Urothelium cell line (cell line): Measurements from ENCODE around the gene FSTL4.
A peak's percentile ranks its signal among the peaks of the same experiment; 100 is the strongest.
"Not testable (repeated sequence)": the region's sequence is repeated elsewhere in the genome, so short reads cannot be mapped to it uniquely, and the experiment has no call there.

Experiments
- DNase-seq: peaks from one replicate; pipeline ENCODE4 v3.0.0; 2011; ENCODE audit warnings: low spot score, mixed read lengths
- FAIRE-seq: peaks from 2 replicates; lab custom pipeline; 2011; peaks lifted over from hg19 to GRCh38; lab: Jason Lieb, UNC

Gene FSTL4

DNA sequence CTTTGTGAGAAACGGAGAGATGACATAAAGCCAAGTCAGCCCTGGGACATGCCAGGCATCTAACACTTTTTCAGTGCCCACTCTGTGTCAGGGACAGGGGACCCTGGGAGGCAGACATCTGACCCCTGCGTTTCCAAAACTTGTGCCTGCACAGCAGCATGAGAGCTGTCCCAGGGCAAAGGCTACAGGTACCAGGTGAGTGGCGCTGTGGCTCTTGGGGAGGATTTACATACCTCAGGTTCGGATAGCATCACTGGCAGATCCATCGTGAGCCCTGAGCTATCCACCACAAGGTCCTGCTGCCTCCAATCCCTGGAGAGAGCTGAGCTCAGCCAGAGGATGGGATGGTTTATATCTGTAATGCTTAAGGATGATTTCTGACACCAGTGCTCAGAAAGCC lies 52.4 kb downstream of the FSTL4 start:
- DNase-seq, result no peak

DNA sequence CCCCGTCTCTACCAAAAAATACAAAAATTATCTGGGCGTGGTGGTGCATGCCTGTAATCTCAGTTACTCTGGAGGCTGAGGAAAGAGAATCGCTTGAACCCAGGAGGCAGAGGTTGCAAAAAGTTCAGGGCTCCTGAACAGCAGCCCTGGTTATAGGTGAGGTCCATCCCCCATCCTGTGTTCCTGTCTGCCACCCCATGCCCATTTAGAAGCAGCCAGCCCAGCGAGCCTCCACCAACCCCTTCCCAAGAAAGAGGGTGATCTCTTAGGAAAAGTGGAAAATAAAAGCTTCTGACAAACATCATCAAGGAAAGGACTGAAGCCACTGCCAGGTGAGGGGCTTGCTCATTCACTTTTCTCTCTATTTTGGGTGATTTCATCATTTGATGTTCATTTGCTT lies 55.8 kb downstream of the FSTL4 start:
- no peak for FAIRE-seq

More for the DNA sequence above, 52.4 kb downstream of the FSTL4 start:
- FAIRE-seq, result no peak

DNA sequence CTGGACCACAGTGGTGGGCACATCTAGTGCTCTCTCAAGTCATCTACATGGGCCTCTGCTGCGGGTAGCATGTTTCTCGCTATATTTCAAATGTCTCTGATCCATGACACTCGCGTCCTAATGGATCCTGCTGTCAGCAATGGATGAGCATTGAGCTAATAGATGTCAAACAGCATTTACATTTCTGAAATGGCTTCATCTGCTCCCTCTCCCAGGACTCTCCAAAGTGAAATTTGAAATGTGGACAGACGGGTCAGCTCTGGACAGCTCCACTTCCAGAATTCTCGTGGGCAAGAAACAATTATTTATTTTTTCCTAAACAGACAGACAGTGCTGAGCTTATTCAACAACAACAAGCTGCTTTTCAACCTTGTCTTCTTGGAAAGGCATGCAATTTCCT lies 58.1 kb downstream of the FSTL4 start:
- FAIRE-seq (no peak), DNase-seq (no peak)

More for the DNA sequence above, 55.8 kb downstream of the FSTL4 start:
- DNase-seq, result no peak

DNA sequence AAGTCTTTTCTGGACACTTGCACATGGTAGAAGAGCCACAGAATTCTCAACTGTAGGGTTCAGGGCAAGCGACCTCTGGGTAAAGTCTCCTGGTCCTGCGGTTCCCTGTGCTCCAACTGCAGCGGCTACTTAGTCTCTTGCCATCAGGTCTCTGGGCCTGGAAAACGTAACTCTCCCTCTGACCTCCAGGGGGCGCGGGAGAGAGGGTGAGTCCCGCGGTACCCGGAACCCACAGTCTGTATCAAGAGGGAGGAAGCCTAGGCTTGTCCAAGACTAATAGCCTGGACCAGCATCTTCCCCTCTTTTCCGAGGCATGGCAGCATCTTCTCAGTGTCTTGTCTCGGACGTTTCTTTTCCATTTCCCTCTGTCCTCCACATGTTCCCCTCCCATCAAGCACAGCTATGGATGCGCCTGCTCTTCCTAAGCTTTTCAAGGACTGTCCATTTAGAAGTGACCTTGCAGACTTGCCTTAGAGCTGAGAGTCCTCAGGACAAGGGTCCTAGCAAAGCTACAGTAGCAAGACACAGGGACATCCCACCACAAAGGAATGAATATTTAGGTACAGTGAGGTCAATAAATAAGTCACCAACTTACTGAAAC lies 59.3 kb downstream of the FSTL4 start:
- no peak for FAIRE-seq
- peak; percentile 70 for DNase-seq

DNA sequence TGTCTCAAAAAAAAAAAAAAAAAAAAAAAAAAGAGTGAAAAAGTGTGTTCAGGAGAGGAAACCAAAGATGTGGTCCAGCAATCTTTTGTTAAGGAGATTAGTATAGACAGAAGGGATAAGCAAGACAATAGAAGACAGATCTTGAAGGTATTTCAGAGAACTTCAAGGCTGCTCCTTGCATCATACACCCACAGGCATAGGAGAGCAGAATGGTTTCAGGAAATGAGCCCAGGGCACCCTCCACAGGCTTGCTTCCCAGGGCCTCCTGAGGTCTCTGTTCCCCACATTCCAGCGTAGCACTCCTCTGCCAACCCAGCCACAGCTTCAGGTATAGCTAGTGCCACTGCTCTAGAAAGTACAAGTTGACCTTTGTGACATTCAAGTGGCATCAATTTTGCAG lies 65.8 kb downstream of the FSTL4 start:
- FAIRE-seq (peak; percentile 52), DNase-seq (no peak)

DNA sequence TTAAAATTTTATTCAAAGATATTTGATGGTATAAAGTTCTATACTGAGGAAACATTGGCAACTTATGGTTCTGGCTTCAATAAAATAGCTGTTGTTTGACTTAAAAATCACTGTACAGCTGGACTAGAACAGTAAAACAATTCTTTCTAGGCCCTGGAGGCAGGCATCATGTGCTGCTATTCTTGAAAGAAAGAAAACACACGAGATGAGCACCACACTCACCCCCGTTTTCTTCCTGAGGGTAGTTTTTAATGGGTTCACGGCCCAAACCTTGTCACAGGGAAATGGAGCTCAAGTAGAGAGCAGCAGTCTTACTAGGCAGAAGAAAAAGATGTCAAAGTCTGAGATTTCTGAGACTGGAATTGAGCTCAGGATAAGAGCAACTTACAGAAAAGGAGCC lies 68.0 kb downstream of the FSTL4 start:
- FAIRE-seq (no peak), DNase-seq (no peak)

DNA sequence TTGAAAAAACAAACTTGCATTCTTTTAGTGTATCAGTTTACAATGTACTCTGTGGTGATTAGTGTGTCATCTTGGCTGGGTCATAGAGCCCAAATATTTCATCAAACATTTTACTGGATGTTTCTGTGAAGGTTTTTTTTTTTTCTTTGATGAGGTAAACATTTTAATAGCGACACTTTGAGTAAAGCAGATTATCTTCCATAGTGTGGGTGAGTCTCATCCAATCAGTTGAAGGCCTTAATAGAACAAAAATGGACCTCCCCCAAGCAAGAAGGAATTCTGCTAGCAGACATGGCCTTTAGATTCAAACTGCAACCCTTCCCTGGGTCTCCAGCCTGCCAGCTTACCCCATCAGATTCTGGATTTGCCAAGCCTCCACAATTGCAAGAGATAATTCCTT lies 72.5 kb downstream of the FSTL4 start:
- FAIRE-seq (no peak), DNase-seq (no peak)

DNA sequence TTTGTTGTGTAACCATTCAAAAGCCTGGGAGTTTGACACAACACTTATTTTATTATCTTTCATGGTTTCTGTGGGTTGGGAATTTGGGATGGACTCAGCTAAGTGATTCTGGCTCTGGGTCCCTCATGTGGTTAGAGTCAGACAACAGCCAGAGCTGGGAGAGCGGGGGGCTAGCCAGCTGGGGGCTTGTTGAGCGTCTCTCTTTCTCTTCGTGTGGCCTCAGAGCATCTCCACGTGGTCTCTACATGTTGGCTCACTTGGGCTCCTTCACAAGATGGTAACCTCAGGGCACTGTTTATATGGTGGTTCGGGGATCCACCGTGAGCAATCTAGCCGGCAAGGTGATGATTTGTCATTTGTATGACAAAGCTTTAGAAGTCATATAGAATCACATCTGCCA lies 73.6 kb downstream of the FSTL4 start:
- DNase-seq (no peak), FAIRE-seq (peak; percentile 73)

DNA sequence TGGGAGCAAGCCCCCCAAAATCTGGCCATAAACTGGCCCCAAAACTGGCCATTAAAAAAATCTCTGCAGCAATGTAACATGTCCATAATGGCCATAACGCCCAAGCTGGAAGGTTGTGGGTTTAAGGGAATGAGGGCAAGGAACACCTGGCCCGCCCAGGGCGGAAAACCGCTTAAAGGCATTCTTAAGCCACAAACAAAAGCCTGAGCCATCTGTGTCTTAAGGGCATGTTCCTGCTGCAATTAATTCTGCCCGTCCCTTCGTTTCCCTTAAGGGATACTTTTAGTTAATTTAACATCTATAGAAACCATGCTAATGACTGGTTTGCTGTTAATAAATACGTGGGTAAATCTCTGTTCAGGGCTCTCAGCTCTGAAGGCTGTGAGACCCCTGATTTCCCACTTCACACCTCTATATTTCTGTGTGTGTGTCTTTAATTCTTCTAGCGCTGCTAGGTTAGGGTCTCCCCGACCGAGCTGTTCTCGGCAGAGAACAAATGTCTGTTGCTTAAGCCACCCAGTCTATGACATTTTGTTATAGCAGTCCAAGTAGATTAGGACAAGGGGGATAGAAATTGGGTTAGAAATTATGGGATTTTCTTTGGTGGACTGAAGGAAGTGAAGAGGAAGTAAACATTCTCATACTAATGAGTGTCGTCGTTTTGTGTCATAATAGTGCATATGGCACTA lies 77.0 kb downstream of the FSTL4 start:
- DNase-seq, FAIRE-seq: not testable (repeated sequence)

DNA sequence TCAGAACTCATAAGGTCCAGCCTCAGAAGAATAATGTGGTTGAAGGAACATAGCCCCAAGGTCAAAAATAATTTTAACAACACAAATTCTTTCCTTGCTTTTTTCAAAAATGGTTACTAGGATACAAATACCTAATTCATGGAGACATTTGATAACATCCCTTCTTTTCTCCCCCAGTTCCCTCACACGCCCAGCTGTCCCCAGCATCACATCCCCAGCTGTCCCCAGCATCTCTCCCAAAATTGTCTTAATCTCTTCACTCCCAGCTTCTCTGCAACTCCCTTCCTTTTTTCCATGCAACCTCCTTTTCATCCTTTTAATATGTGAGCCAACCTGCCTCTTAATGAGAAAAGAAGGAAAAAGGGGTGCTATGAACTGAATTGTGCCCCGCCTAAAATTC lies 77.8 kb downstream of the FSTL4 start:
- no peak for FAIRE-seq
- DNase-seq, result no peak

DNA sequence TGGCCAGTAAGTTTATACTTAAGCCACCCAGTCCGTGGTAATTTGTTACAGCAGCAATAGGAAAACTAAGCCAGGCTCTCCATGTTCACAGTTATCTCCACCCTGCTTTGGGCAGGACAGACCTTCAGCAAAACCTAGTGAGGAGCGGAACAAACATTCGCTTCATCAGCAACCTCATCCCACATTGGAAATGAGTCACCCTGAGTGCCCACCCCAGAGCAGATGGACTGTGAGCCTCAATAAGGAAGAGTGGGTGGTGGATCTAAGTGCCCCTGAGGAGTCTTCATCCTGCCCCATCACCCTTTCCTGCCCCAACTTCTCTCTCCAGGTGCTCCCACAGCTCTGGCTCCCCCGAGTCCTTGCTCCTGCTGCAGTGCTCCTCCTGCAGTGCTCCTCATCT lies 78.8 kb downstream of the FSTL4 start:
- DNase-seq (no peak), FAIRE-seq (no peak)

DNA sequence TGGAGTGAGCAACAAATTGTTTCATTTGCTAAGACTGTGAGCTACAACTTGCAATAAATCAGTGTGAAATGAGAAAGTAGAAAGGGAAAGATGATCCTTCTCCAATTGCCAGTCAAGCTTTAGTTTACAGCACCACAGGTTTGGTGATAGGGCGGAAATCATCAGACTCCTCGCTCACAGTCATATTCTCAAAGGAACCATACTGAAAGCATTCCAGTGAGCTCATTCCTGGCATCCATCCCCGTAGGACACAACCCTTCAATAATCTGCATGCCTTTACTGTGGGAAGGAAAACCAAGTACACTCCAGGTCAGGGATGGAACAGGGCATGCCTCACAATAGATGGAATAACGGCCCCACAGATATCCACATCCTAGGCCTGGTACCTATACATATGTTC lies 80.7 kb downstream of the FSTL4 start:
- DNase-seq (peak; percentile 30), FAIRE-seq (peak; percentile 91)

DNA sequence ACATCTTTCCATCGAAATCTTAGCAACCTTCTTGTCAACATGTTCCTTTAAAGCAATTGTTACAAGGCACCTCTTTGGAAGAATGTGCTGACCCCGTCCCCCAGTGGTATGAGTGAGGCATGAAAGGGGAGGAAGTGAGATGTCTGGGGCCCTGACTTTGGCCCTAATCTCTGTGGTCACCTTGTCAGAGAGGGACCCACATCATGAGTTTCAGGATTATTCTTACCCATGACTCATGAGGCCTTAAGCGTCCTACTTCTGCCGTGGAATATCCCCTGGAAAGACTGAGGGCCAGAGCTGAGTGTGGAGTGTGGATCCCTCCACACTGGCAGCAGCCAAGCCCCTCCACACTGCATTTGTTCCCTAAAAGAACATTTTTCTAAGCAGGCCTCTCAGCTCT lies 81.2 kb downstream of the FSTL4 start:
- DNase-seq (no peak), FAIRE-seq (no peak)

DNA sequence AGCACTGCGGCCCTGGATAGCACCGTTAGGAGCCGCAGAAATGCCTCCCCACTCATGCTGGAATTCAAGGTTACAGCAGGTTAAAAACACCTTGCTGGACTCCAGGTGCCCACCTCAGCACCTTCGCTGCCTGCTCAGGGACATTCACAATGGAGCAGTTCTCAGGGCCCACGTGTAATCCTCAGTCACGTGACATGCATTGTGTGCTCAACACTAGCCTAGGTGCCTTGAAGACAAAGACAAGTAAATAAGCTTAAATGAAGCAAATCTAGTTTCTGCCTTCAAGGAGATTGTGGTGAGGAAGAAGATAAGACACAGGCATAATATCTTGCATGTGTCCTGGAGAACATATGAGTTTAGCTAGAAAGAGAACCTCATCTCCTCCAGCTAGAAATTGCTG lies 82.1 kb downstream of the FSTL4 start:
- peak; percentile 17 for FAIRE-seq

DNA sequence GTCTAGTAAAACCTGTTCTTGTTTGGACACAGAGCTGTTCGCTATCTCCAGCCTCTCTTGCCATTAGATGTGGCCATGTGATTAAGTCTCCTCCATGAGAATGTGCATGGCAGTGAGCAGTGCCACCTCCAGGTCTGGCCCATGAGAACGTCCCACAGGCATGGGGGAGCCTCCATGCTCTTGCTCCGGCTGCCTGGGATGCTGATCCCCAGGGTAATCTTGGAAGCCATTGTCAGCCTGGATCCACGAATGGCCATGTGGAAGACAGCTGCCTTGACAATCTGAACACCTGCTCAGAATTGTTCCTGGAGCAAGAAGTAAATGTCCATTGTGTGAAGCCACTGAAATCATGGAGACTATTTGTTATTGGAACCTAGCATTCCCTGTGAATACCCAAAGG lies 83.5 kb downstream of the FSTL4 start:
- FAIRE-seq (no peak), DNase-seq (no peak)

More for the DNA sequence above, 82.1 kb downstream of the FSTL4 start:
- no peak for DNase-seq

DNA sequence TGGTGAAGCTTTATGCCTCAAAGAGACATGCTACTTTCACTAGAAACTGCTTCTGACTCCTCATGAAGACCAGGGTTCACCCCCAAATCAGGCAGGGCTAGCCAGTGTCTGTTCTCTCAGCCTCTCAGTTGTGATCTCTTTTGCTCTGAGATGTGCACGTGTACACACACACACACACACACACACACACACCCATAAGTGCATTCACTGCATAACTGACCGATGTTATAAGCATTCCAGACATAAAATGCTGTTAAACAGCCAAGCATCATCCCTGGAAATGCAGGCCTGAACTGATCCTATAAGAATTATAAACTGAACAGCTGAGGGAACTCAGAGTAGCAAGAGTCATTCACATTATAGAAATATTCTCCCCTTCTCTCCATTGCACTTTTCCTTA lies 85.0 kb downstream of the FSTL4 start:
- DNase-seq (no peak), FAIRE-seq (no peak)

DNA sequence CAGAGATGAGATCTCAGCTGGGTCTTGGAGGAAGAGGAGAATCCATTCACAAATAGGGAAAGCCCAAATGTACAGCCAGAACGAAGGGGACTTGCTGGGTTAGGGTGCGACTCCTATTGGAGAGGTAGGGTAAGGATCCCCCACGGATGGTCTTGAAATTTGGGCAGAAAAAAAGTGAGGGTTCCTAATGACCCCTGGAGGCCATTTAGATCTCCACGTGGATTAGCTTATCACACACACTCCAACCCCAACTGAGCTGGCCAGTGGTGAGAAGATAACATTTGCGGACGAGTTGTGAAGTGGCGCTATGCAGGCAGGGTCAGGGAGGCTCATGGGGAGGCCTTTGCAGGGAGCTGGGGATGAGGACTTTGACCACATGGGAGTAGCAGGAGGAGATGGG lies 86.0 kb downstream of the FSTL4 start:
- FAIRE-seq, result no peak
- DNase-seq, result no peak

DNA sequence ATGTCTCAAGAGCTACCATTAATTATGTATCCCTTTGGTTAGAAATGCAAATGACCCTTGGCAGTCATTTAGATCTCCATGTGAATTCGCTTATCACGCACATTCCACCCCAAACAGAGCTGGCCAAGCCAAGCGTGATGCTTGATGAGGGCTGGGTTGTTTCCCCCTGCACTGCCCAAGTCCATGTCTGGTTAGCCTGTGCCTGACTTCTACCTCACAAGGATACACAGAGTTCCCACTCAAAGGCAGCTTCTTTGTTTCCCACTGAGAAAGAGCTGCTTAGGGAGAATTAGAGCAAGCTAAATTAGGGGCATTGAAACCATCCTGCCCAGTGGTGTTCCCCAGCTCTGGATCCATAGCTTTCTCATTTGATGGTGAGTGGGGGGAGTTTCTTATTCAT lies 87.2 kb downstream of the FSTL4 start:
- DNase-seq, result no peak
- no peak for FAIRE-seq

DNA sequence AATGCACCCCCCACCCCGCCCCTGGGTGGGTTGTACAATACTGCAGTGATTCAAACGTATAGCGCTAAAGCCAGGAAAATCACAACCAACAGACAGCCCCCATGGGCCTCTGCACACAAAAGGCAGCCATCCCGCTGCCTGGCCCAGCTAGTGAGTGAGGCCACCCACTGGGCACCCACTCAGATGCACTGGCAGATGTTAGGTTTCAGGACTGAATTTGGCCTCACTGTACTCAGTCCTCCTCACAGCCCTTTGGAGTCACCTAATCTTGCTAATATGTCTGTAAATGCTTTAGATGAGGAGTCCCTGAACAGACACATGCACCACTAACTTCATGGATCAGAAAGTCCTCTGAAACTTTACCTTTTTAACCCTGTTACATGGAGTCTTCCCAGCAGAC lies 87.7 kb downstream of the FSTL4 start:
- FAIRE-seq (no peak), DNase-seq (no peak)

DNA sequence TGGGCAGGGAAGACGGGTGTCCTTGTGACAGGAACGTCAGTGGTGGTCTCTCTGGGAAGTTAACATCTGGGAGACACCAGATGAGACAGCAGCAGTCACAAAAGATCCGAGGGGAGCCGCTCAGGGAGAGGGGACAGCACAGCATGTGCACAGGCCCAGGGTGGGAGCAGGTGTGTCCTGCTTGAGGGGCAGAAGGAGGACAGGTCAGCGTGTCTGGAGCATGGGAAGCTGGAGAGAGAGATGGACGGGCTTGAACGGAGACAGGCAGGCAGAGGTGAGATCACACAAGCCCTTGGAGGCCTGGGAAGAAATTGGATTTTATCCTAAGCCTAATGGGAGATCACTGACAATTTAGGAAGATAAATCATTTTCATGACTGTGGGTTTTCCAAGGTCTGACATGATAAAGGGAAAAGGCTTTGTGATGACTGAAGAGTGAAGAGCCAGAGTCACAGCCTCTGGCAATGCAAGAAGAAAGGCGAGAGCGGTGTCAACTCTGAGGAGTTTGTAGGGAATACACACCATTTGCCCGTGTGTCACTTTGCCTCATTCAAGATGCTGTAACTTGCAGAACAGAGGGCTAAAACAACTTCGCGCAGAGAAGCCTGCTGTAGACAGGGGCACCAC lies 88.3 kb downstream of the FSTL4 start:
- DNase-seq (no peak), FAIRE-seq (peak; percentile 56)

DNA sequence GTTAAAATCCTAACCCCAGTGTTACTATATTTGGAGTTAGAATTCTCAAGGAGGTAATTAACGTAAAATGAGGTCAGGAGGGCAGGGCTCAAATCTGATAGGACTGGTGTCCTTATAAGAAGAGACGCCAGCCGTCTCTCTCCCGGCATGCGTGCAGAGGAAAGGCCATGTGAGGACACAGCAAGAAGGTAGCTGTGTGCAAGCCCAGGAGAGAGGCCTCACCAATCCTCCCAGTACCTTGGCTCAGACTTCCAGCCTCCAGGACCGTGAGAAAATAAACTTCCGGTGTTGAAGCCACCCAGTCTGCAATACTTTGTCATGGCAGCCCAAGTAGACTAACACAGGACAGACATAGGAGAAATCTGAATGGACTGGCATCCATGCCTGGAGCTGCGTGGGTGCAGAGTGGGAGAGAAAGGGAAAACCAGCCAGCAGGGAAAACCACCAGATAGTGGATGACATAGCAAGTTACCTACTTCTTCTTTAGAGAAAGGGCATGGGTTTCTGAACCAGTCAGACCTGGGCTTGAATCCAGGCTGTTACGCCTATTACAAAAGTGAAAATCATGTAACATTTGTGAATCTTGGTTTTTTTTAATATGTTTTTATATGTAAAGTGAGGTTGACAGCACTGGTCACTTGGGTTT lies 89.2 kb downstream of the FSTL4 start:
- no peak for DNase-seq
- FAIRE-seq, result no peak

DNA sequence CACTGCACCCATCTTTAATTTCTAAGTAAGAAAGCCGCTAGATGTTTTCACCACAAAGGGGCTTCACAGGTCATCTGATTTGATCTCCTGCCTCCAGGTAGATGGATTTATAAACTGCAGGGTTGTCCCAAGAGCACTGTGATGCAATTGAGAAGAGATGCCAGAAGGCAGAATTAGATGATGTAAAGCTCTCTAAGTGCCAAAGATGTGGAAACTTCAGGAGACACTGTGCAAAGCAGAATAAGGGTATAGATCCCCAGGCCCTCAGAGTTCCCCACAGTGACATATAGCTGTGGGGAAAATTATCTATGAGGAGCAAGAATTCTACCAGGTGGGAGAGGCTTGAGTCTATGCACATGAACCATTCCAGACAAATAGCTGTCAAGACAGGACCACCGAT lies 90.5 kb downstream of the FSTL4 start:
- FAIRE-seq (no peak), DNase-seq (no peak)
